Common myeloid progenitor, CD34-positive (primary cell): ENCODE measurements around the gene FCN3.

ENCODE experiments used
- CTCF ChIA-PET: fragments of 350-600 bp; sonication (Branson Sonifier 250); formaldehyde crosslinking; loops from one replicate; lab custom pipeline; 2021; ENCODE audit warnings: antibody characterized with exemption; lab: Charles Lee
- POLR2A ChIA-PET: fragments of 350-600 bp; sonication (Branson Sonifier 250); formaldehyde crosslinking; loops from one replicate; lab custom pipeline; 2021; ENCODE audit warnings: antibody characterized with exemption; lab: Charles Lee
- DNase-seq, 3 donors: peaks; one replicate each; pipeline versions ENCODE4 v3.0.0 to v3.0.0-alpha.2; 2013
- H3K27ac ChIP-seq, 2 experiments: 1 replicate in 1 of 2; 2 replicates in 1 of 2; pipeline ENCODE4 v1.7.0; 2013; ENCODE audit warnings: inconsistent platforms in 2 of 2, low read length in 2 of 2, mild to moderate bottlenecking in 2 of 2, low read depth in 1 of 2, moderate library complexity in 1 of 2; ENCODE audit not compliant: severe bottlenecking in 2 of 2, insufficient read depth in 1 of 2, poor library complexity in 1 of 2
- H3K27me3 ChIP-seq, 5 experiments: replicated peaks in 2 of 5; 1 replicate in 3 of 5; 2 replicates in 2 of 5; pipeline versions ENCODE4 v1.6.1 to v1.7.0; 2013; ENCODE audit warnings: low read length in 4 of 5, mild to moderate bottlenecking in 2 of 5, moderate library complexity in 2 of 5, inconsistent platforms in 1 of 5; ENCODE audit not compliant: insufficient read depth in 5 of 5, control insufficient read depth in 4 of 5
- H3K36me3 ChIP-seq, 4 experiments: 1 replicate in 2 of 4; 2 replicates in 2 of 4; pipeline versions ENCODE4 v1.6.1 to v1.7.0; 2013; ENCODE audit warnings: low read length in 3 of 4, control low read depth in 1 of 4, mild to moderate bottlenecking in 1 of 4; ENCODE audit not compliant: control insufficient read depth in 4 of 4, insufficient read depth in 4 of 4
- H3K4me1 ChIP-seq, 4 experiments: 1 replicate in 3 of 4; 2 replicates in 1 of 4; pipeline versions ENCODE4 v1.6.1 to v1.7.1; 2013; ENCODE audit warnings: low read length in 3 of 4, mild to moderate bottlenecking in 3 of 4, control low read depth in 1 of 4, inconsistent platforms in 1 of 4, moderate library complexity in 1 of 4; ENCODE audit not compliant: control insufficient read depth in 4 of 4, insufficient read depth in 4 of 4; ENCODE audit errors: control extremely low read depth in 1 of 4
- H3K4me3 ChIP-seq, 7 experiments: 1 replicate in 4 of 7; 2 replicates in 3 of 7; pipeline versions ENCODE4 v1.5.1 to v1.7.0; 2013; ENCODE audit warnings: mild to moderate bottlenecking in 7 of 7, low read length in 6 of 7, moderate library complexity in 6 of 7, inconsistent platforms in 2 of 7, low read depth in 2 of 7, control low read depth in 1 of 7; ENCODE audit not compliant: insufficient read depth in 4 of 7, control insufficient read depth in 1 of 7; ENCODE audit errors: extremely low read depth in 1 of 7
- H3K9me3 ChIP-seq, 5 experiments: 1 replicate in 4 of 5; 2 replicates in 1 of 5; pipeline versions ENCODE4 v1.6.1 to v1.7.1; 2013; ENCODE audit warnings: low read length in 4 of 5, mild to moderate bottlenecking in 2 of 5, inconsistent platforms in 1 of 5, low read depth in 1 of 5, moderate library complexity in 1 of 5; ENCODE audit not compliant: control insufficient read depth in 4 of 5, insufficient read depth in 2 of 5; ENCODE audit errors: control extremely low read depth in 1 of 5
- WGBS: methylation state at CpG from one replicate; pipeline ENCODE4 v1.1.5; 2013; ENCODE audit not compliant: insufficient coverage; 5-methylcytosine and 5-hydroxymethylcytosine counted together

The FCN3 gene

DNA sequence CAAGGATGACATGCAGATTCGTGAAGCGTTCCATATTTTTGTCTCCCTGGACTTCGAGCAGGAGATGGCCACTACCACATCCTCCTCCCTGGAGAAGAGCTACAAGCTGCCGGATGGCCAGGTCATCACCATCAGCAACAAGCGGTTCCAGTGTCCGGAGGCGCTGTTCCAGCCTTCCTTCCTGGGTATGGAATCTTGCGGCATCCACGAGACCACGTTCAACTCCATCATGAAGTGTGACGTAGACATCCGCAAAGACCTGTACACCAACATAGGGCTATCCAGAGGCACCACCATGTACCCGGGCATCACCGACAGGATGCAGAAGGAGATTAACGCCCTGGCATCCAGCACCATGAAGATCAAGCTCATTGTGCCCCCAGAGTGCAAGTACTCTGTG lies 49.3 kb downstream of the FCN3 start:
- POLR2A ChIA-PET = no interaction called here
- peaks cover 10 to 19% (median 14%) of the 10 kb centered on the region in 4 experiments for H3K4me1 ChIP-seq
- 97% methylated on average over 15 of the region's 15 CpGs for WGBS
- no peak for DNase-seq
- CTCF ChIA-PET = interaction anchor here (0.9 to 3.5 kb wide), 8 partner anchors 8 to 70 kb away, joined by 3 to 32 read pairs (median 7); no protein-coding TSS in a partner anchor
- no peaks in the 10 kb centered on the region for H3K9me3 ChIP-seq
- H3K4me3 ChIP-seq = no peak overlapping the region
- H3K27me3 ChIP-seq = no peaks in the 10 kb centered on the region
- peaks cover 9 to 43% (median 36%) of the 10 kb centered on the region in 4 experiments for H3K36me3 ChIP-seq
- no peak overlapping the region for H3K27ac ChIP-seq

DNA sequence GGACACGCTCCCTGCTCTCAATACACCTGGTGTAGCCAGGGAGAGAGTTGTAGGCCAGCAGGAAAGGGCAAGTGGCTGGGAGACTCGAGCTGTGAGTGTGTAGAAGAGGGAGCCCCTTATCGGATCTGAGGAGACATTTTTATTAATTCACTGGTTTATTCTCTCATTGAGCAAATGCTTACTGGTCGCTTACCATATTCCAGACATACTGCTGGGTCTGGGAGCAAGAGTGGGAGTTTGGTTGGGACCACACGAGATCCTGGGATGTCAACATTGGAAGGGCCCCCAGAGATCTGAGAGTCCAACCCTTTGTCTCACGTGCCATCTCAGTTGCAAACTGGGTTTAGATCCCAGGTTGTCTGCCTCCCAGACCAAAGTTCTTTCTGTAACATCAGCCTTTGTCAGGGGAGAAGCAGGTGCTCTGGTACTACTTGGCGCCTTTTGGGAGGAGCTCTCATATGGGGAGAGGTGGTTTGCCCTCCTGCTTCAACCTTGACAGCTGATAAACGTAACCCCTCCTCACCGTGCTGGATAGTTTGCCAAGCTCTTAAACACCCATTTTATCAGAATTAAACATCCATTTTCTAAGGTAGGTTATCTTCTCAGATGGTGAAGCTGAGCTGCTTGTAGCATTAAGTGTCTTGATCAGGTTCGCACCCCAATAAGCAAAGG lies 51.9 kb downstream of the FCN3 start:
- ChIA-PET CTCF (interaction anchor here (0.6 to 3.5 kb wide), 10 partner anchors 11 to 346 kb away, joined by 3 to 32 read pairs (median 3); no protein-coding TSS in a partner anchor), POLR2A (interaction anchor here (0.6 to 0.8 kb wide), 2 partner anchors 47 to 349 kb away, joined by 3 read pairs; partner anchors contain the start of gene IFI6)
- peak overlapping the region; percentile 97 to 98 for H3K27ac ChIP-seq
- H3K27me3 ChIP-seq = peaks cover 0 to 3% (median 2%) of the 10 kb centered on the region in 5 experiments
- peaks cover 7 to 32% (median 22%) of the 10 kb centered on the region in 4 experiments for H3K36me3 ChIP-seq
- peaks cover 10 to 19% (median 14%) of the 10 kb centered on the region in 4 experiments for H3K4me1 ChIP-seq
- H3K9me3 ChIP-seq = no peaks in the 10 kb centered on the region
- DNase-seq = peak in 1 of 3 donors; percentile 12
- 0% methylated on average over 7 of the region's 10 CpGs for WGBS
- H3K4me3 ChIP-seq = peak overlapping the region; percentile 74 to 100 (median 99)

DNA sequence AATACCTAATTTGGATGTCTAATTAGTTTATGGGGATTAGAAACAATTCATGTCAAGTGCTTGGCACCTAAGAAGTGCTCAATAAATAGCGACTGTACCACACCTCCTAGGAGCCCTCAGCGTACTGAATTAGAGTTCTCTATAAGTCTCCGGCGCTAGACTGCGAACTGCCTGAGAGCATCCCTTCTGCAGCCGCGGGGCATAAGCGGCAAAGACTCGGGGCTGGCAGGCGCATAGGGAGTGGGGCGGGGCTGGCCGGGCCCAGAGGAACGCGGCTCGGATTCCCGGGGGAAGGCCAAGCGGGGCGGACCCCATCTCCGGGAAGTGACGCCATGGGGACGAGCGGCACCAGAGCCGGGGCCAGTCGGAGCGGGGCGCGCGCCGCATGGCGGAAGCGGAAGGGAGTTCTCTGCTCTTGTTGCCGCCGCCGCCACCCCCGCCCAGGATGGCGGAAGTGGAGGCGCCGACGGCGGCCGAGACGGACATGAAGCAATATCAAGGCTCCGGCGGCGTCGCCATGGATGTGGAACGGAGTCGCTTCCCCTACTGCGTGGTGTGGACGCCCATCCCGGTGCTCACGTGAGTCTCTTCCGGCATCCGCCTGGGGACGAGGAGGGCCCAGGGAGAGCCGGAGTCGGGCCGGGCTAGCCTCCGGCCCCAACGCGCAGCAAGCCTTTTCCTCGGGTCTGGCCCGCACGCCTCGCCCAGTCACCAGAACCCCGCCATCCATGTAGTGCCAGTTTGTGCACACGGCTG lies 52.6 kb downstream of the FCN3 start, which contains the start of gene TMEM222:
TSS of gene TMEM222 (plus strand) at position 351 of the 756 bp plus-strand sequence. CDS start at position 386, 35 bp downstream.
- H3K36me3 ChIP-seq = peaks cover 7 to 26% (median 20%) of the 10 kb centered on the region in 4 experiments
- ChIA-PET CTCF (interaction anchor here (0.6 to 3.5 kb wide), 4 partner anchors 11 to 285 kb away, joined by 3 to 32 read pairs (median 7); no protein-coding TSS in a partner anchor), POLR2A (interaction anchor here (0.6 kb wide), 1 partner anchor 350 kb away, joined by 3 read pairs; the partner anchor contains the start of gene IFI6)
- WGBS = 0% methylated on average over 55 of the region's 67 CpGs
- peak within 1 kb of the TSS; percentile 74 to 100 (median 99) for H3K4me3 ChIP-seq
- peaks cover 10 to 19% (median 14%) of the 10 kb centered on the region in 4 experiments for H3K4me1 ChIP-seq
- peak within 1 kb of the TSS; percentile 97 to 98 for H3K27ac ChIP-seq
- peak; percentile 98 to 99 (median 98) for DNase-seq
- H3K9me3 ChIP-seq = no peaks in the 10 kb centered on the region
- H3K27me3 ChIP-seq = peaks cover 0 to 3% (median 2%) of the 10 kb centered on the region in 5 experiments
